Measurements from ENCODE around the gene NFKBIL1. TPM values are rescaled to one million over a fixed set of nuclear protein-coding genes. Genes with fewer than 3 reads are reported as not detected.

NFKBIL1 gene
- polyA plus RNA-seq, 1 experiment = 13.6 TPM

DNA sequence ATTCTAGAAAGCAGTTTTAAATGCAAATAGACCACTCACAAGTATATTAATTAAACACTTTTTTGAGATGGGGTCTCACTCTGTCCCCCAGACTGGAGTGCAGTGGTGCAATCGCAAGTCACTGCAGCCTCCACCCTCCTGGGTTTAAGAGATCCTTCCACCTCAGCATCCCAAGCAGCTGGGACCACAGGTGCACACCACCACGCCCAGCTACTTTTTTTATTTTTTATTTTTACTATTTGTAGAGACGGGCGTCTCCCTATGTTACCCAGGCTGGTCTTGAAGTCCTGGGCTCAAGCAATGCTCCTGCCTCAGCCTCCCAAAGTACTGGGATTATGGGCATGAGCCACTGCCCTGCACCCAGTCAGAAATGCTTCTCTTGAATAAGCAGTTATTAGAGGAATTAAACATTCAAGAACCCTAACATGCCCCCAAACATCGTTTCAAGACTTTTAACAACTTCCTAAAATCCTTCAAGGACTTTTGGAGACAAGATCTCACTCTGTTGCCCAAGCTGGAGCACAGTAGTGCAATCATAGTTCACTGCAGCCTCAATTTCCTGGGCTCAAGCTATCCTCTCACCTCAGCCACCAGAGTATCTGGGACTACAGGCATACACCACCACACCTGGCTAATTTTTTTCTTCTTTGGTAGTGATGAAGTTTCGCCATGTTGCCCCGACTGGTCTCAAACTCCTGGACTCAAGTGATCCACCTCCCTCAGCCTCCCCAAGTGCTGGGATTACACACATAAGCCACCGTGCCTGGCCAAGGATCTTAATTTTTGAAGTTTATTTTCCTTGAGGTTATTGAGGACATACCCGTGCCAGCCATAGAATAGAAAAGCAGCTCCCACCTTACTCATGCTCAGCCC is 15.4 kb upstream of the NFKBIL1 start:
- CTCF ChIA-PET = interaction anchor here (1.0 to 1.1 kb wide), 2 partner anchors 11 to 39 kb away, joined by 3 to 4 read pairs; no protein-coding TSS in a partner anchor
- H3K27me3 ChIP-seq (ENCODE audit: control insufficient read depth, insufficient read depth, low read length) = no peaks in the 10 kb centered on the region
- no peak overlapping the region for H3K4me3 ChIP-seq (ENCODE audit: low read depth, low read length)
- POLR2A ChIA-PET = interaction anchor here (1.0 kb wide), 1 partner anchor 9 kb away, joined by 4 read pairs; the partner anchor contains the start of gene DDX39B
- peaks cover 39% of the 10 kb centered on the region for H3K36me3 ChIP-seq (ENCODE audit: control insufficient read depth, insufficient read depth, low read length)
- DNase-seq (ENCODE audit: low read depth) = no peak
- TF ChIP-seq, protein P1, sequence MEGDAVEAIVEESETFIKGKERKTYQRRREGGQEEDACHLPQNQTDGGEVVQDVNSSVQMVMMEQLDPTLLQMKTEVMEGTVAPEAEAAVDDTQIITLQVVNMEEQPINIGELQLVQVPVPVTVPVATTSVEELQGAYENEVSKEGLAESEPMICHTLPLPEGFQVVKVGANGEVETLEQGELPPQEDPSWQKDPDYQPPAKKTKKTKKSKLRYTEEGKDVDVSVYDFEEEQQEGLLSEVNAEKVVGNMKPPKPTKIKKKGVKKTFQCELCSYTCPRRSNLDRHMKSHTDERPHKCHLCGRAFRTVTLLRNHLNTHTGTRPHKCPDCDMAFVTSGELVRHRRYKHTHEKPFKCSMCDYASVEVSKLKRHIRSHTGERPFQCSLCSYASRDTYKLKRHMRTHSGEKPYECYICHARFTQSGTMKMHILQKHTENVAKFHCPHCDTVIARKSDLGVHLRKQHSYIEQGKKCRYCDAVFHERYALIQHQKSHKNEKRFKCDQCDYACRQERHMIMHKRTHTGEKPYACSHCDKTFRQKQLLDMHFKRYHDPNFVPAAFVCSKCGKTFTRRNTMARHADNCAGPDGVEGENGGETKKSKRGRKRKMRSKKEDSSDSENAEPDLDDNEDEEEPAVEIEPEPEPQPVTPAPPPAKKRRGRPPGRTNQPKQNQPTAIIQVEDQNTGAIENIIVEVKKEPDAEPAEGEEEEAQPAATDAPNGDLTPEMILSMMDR (IDR thresholded peaks at IDR 0.05; ENCODE audit: insufficient read depth, low read depth, low read length) = no peak

DNA sequence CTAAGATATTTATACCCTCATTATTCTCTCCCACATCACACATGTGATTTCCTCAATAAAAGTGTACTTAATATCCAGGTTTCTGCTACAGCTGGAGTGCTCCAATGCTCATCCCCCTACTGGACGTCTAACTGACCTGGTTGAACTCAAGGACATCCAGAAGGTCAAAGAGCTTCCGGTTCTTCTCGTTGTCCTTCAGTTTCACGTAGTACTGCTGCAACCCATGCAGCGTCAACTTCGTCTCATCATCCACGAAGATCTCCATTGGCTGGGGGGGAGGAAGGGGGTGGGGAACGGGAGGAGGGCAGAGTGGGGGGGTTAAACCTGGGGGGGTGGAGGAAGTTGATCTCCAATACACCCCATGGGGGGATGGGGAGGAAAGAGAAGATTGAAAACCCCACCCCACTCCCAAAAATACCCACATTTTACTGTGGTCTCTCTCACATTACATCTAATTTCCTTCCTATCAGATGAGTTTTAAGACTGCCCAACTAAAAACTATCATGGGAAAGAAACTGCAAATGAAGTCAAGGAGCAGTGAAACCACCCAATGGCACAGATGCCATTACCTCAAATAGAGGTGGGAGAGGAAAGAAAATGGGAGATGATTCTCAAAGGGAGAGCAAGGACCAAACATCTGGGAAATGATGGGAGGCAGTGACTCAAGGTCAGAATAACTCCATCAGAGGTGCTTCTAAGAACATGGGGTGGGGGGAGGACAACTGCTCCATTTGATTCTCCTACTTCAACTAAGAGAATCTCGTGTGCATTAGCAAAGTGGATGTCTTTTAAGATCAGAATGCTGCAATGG is 14.6 kb upstream of the NFKBIL1 start:
- peaks cover 39% of the 10 kb centered on the region for H3K36me3 ChIP-seq (ENCODE audit: control insufficient read depth, insufficient read depth, low read length)
- TF ChIP-seq, protein P1 (IDR thresholded peaks at IDR 0.05; ENCODE audit: insufficient read depth, low read depth, low read length) = no peak
- H3K4me3 ChIP-seq (ENCODE audit: low read depth, low read length) = no peak overlapping the region
- no peaks in the 10 kb centered on the region for H3K27me3 ChIP-seq (ENCODE audit: control insufficient read depth, insufficient read depth, low read length)
- DNase-seq (ENCODE audit: low read depth) = no peak
- CTCF ChIA-PET = interaction anchor here (1.1 kb wide), 1 partner anchor 10 kb away, joined by 3 read pairs; no protein-coding TSS in a partner anchor
- POLR2A ChIA-PET = no interaction called here

DNA sequence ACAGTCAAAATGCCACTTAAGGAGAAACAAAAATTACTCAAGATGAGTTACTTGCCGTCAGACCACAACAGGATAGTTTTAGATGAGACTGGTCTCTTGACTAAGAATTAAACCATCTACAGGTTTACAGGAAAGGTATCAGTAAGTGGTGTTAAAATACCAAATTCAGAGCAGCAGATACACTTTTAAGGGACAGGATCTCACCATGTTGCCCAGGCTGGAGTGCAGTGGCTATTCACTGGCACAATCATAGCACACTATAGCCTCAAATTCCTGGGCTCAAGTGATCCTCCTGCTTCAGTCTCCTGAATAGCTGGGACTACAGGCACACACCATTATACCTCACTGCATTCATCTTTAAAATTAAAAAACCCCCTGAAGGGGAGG is 14.0 kb upstream of the NFKBIL1 start:
- TF ChIP-seq, protein P1 (IDR thresholded peaks at IDR 0.05; ENCODE audit: insufficient read depth, low read depth, low read length) = no peak
- ChIA-PET CTCF (interaction anchor here (0.6 to 1.2 kb wide), 2 partner anchors 64 to 66 kb away, joined by 3 to 5 read pairs; no protein-coding TSS in a partner anchor), POLR2A (no interaction called here)
- Histone ChIP-seq H3K36me3 (ENCODE audit: control insufficient read depth, insufficient read depth, low read length) (peaks cover 44% of the 10 kb centered on the region), H3K4me3 (ENCODE audit: low read depth, low read length) (no peak overlapping the region), H3K27me3 (ENCODE audit: control insufficient read depth, insufficient read depth, low read length) (no peaks in the 10 kb centered on the region)
- DNase-seq (ENCODE audit: low read depth) = no peak

DNA sequence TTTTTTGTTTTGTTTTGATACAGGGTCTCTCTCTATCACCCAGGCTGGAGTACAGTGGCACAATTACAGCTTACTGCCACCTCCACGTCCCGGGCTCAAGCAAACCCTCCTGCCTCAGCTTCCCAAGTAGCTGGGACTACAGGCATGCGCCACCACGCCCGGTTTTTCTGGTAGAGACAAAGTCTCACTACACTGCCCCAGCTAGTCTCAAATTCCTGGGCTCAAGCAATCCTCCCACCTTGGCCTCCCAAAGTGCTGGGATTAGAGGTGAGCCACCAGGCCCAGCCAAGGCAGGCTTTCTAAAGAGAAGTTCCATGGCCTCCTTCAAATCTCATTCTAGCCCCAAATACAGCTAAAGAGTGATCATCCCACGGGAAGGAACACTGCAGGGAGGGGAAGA is 13.4 kb upstream of the NFKBIL1 start:
- no peak overlapping the region for H3K4me3 ChIP-seq (ENCODE audit: low read depth, low read length)
- CTCF ChIA-PET = interaction anchor here (0.6 to 1.2 kb wide), 3 partner anchors 14 to 65 kb away, joined by 3 to 5 read pairs (median 3); partner anchors contain the start of gene NFKBIL1
- POLR2A ChIA-PET = no interaction called here

More for the DNA sequence above, 13.4 kb upstream of the NFKBIL1 start:
- no peaks in the 10 kb centered on the region for H3K27me3 ChIP-seq (ENCODE audit: control insufficient read depth, insufficient read depth, low read length)
- H3K36me3 ChIP-seq (ENCODE audit: control insufficient read depth, insufficient read depth, low read length) = peaks cover 49% of the 10 kb centered on the region
- TF ChIP-seq, protein P1 (IDR thresholded peaks at IDR 0.05; ENCODE audit: insufficient read depth, low read depth, low read length) = no peak
- no peak for DNase-seq (ENCODE audit: low read depth)

Data from BJ (cell line).